ENCODE data around the gene COL27A1. TPM values are rescaled to one million over a fixed set of nuclear protein-coding genes. Genes with fewer than 3 reads are reported as not detected.
A peak's percentile ranks its signal among the peaks of the same experiment; 100 is the strongest.

Gene COL27A1
- total RNA-seq, 4 donors from 2014 or later, result 1.0 to 5.7 (median 3.3) TPM

DNA sequence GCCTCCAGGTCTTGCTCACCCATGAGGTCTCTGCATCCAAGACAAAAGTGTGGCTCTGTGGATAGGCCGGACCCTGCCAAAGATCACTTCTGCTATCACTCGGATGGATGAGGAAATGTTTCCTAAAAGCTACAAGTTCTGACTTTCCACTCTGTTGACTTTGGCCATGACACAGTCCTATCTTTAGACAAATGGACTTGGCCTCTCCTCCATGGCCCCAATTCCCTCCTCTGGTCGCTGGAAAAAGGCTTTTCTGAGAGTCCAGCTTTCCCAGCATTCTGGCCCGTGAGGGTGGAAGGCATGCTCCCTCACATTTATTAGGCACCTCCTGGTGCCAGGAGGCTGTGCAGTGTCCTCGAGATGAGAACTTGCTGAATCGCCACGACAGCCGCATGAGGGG, 83.1 kb downstream of the COL27A1 start:
- Histone ChIP-seq H3K36me3 (peaks cover 0 to 8% of the 10 kb centered on the region in 2 donors), H3K27ac (no peak overlapping the region), H3K4me1 (peaks cover 0 to 35% (median 4%) of the 10 kb centered on the region in 3 donors), H3K9me3 (no peaks in the 10 kb centered on the region), H3K27me3 (no peaks in the 10 kb centered on the region), H3K4me3 (no peak overlapping the region)
- peak; percentile 52 for ATAC-seq
- 52% methylated on average over 5 of the region's 8 CpGs; no CpG with 5 or more reads in 1 of the 2 donors for WGBS, 2 donors (ENCODE audit: low coverage in 1 of 2)
- TF ChIP-seq POLR2A (IDR thresholded peaks at IDR 0.05), result no peak
- TF ChIP-seq, protein P1, sequence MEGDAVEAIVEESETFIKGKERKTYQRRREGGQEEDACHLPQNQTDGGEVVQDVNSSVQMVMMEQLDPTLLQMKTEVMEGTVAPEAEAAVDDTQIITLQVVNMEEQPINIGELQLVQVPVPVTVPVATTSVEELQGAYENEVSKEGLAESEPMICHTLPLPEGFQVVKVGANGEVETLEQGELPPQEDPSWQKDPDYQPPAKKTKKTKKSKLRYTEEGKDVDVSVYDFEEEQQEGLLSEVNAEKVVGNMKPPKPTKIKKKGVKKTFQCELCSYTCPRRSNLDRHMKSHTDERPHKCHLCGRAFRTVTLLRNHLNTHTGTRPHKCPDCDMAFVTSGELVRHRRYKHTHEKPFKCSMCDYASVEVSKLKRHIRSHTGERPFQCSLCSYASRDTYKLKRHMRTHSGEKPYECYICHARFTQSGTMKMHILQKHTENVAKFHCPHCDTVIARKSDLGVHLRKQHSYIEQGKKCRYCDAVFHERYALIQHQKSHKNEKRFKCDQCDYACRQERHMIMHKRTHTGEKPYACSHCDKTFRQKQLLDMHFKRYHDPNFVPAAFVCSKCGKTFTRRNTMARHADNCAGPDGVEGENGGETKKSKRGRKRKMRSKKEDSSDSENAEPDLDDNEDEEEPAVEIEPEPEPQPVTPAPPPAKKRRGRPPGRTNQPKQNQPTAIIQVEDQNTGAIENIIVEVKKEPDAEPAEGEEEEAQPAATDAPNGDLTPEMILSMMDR (IDR thresholded peaks at IDR 0.05), result no peak
- TF ChIP-seq POLR2AphosphoS5 (IDR thresholded peaks at IDR 0.05), result no peak
- no peak for TF ChIP-seq EP300 (IDR thresholded peaks at IDR 0.05)

DNA sequence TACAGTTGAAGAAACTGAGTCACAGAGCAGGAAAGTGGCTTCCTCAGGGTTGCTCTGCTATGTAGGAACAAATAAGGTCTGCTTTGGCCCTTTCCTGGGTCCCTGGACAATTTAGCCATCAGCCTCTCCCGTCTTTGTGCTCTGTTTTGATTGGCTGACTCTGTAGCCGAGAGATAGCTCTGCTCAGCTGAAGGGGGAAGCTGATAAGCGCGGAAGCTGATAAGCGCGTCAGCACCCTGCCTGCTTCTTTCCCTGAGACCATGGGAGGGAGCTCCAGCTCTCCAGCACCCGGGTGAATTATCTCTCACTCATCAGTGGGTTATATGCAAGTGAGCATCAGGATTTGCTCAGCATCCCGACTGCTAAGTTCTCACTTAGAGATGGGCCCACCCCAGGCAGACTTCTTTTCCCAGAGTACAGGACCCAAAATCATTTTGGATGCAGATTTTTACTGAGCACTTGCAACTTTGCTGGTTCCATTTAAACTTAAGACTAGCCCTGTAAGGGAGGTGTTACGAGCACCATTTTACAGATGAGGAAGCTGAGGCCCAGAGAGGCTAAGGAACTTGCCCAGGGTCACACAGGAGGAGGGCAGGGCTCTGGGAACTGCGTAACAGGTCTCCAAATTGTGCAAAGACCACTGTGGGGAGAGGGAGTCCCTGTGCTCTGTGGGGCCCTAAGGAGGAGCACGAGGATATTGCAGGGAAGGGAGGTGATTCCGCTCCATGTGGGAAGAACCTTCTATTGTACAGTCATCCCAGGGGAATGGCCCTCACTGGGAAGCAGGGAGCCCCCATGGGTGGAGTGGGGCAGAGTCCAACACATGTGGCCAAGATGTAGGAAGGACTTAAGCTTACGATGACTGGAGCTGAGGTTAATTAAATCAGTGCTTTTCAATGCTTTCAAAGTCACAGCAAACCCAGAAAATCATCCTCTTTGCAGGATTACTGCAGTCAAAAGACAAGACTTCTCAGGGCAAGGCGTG, 83.8 kb downstream of the COL27A1 start:
- no peak overlapping the region for H3K4me3 ChIP-seq
- no peaks in the 10 kb centered on the region for H3K9me3 ChIP-seq
- 54 to 73% methylated on average over 2 to 8 of the region's 14 CpGs for WGBS, 2 donors (ENCODE audit: low coverage in 1 of 2)
- H3K27ac ChIP-seq, result no peak overlapping the region
- peaks cover 0 to 28% (median 4%) of the 10 kb centered on the region in 3 donors for H3K4me1 ChIP-seq
- no peak for ATAC-seq
- peaks cover 0 to 8% of the 10 kb centered on the region in 2 donors for H3K36me3 ChIP-seq
- no peaks in the 10 kb centered on the region for H3K27me3 ChIP-seq
- no peak for TF ChIP-seq POLR2AphosphoS5 (IDR thresholded peaks at IDR 0.05)
- no peak for TF ChIP-seq POLR2A (IDR thresholded peaks at IDR 0.05)
- TF ChIP-seq, protein P1 (IDR thresholded peaks at IDR 0.05), result no peak
- TF ChIP-seq EP300 (IDR thresholded peaks at IDR 0.05), result no peak

DNA sequence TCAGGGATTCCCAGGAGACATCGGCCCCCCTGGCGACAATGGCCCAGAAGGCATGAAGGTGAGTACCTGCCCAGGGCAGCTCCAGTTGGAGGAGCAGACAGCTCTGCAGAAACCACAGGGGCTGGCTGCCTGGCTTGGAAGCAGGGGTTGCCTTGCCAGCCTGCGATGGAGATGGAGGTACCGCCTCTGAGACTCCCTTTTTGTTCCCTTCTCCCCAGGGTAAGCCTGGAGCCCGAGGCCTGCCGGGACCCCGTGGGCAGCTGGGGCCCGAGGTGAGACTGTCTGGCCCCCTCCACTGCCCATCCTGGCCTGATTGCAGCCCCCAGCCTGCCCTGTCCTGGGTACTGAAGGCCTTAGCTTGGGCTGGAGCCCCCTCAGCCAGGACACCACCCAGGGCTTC, 84.9 kb downstream of the COL27A1 start:
- no peak for ATAC-seq
- Histone ChIP-seq H3K4me3 (no peak overlapping the region), H3K27ac (no peak overlapping the region), H3K27me3 (no peaks in the 10 kb centered on the region), H3K36me3 (peaks cover 0 to 8% of the 10 kb centered on the region in 2 donors), H3K4me1 (peaks cover 0 to 22% (median 4%) of the 10 kb centered on the region in 3 donors), H3K9me3 (no peaks in the 10 kb centered on the region)
- TF ChIP-seq POLR2A (IDR thresholded peaks at IDR 0.05) (no peak), POLR2AphosphoS5 (IDR thresholded peaks at IDR 0.05) (no peak), EP300 (IDR thresholded peaks at IDR 0.05) (no peak)
- TF ChIP-seq, protein P1 (IDR thresholded peaks at IDR 0.05), result no peak
- 93% methylated on average over 3 of the region's 8 CpGs; no CpG with 5 or more reads in 1 of the 2 donors for WGBS, 2 donors (ENCODE audit: low coverage in 1 of 2)

DNA sequence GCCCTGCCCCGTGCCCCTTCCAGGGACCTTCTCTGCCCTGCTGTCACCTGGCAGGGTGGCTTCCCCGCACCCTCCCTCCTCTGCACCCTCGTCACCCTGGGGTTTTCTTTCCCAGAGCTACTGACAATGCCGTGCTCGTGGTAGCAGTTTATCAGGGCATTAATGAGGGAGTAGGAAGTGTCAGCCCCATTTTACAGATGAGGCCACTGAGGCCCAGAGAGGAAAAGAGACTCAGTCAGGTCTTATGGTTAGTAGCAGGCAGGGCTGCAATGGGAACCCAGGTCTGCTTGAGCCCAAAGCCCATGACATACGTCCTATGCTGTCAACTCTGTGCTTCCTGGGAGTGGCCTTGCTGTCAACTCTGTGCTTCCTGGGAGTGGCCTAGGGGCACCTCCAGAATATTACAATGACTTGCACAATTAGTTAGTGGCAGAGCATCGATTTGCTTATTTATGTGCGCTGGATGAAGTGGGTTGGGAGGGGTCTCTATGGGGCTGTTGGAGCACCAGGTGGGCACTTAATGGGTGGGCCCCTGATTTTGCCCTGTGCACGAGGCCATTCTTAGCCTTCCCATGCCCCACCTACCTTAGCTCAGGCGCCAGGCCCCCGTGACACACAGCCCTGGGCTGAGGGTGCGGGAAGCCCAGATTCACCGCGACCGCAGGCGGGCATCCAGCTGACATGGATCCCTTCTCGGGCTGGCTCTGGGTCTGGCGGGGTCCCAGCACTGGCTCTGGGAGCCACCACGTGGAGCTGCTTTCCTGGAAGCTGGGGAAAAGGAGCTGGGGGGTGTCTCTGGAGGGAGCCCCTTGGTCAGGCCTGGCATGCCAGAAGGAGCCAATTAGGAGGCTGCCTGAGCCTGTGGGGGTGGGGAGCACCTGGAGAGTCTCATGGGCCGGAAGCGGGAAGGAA, 85.6 kb downstream of the COL27A1 start:
- H3K9me3 ChIP-seq, result no peaks in the 10 kb centered on the region
- WGBS, 2 donors (ENCODE audit: low coverage in 1 of 2), result 60 to 91% methylated on average over 1 to 4 of the region's 21 CpGs
- no peak for TF ChIP-seq POLR2AphosphoS5 (IDR thresholded peaks at IDR 0.05)
- TF ChIP-seq POLR2A (IDR thresholded peaks at IDR 0.05), result no peak
- TF ChIP-seq EP300 (IDR thresholded peaks at IDR 0.05), result no peak
- TF ChIP-seq, protein P1 (IDR thresholded peaks at IDR 0.05), result no peak
- no peak overlapping the region for H3K4me3 ChIP-seq
- peaks cover 0 to 22% (median 4%) of the 10 kb centered on the region in 3 donors for H3K4me1 ChIP-seq
- ATAC-seq, result no peak
- H3K27ac ChIP-seq, result no peak overlapping the region
- H3K27me3 ChIP-seq, result no peaks in the 10 kb centered on the region
- peaks cover 0 to 8% of the 10 kb centered on the region in 2 donors for H3K36me3 ChIP-seq
